ENCODE measurements around the gene GRAMD2B.

GRCh38 chr5:126402621-126403555 lies 20.3 kb upstream of the GRAMD2B start:
- TF ChIP-seq CTCF (IDR thresholded peaks at IDR 0.05): no peak
- TF ChIP-seq POLR2A (IDR thresholded peaks at IDR 0.05): no peak
